ENCODE measurements around the gene ZBED6.
"Not testable (repeated sequence)": the region's sequence is repeated elsewhere in the genome, so short reads cannot be mapped to it uniquely, and the experiment has no call there.

The ZBED6 gene, protein sequence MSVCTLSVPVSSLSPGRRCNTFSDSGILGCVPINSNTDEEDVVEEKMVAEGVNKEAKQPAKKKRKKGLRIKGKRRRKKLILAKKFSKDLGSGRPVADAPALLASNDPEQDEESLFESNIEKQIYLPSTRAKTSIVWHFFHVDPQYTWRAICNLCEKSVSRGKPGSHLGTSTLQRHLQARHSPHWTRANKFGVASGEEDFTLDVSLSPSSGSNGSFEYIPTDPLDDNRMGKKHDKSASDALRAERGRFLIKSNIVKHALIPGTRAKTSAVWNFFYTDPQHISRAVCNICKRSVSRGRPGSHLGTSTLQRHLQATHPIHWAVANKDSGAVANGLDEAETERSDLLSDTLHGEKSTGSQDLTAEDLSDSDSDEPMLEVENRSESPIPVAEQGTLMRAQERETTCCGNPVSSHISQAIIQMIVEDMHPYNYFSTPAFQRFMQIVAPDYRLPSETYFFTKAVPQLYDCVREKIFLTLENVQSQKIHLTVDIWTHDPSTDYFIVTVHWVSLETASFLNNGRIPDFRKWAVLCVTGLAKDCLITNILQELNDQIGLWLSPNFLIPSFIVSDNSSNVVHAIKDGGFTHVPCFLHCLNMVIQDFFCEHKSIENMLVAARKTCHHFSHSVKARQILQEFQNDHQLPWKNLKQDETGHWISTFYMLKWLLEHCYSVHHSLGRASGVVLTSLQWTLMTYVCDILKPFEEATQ (N-terminal part only)

DNA sequence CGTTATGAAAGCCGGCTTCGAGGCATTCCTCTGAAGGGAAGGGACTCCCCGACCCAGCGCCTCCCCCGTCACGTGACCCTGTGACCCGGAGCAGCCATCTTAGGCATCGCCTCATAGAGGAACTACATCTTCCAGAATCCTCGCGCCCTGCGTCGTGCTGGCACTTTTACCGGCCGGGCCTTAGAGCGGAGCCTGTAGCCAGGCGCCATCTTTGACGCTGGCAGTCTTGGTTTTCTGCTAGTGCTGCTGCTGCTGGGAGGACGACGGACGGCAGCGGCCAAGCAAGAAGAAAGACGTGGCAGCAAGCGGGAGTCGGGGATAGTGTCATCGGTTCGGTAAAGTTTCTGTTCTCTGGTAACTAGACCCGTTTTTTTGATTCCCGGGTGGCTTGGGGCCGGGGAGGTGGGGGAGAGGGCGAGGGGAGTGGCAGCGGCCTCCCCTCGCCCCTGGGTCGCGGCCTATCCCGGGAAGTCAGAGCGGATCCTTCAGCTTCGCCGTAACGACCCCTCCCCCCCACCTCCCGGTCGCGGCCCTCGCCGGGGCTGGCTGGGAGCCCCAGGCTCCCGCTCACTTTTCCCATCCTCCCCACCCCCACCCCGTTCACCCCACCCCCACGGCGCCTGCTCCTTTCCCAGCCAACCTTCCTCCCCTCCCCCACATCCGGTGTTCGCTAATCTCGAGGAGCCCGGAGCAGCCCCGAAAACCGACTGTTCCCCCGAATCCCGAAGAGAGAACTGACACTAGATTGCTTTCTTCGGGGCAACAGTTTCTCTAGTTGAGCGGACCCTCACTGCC is at the start of gene ZBED6, which contains the start of gene ZC3H11A:
ZBED6 (plus strand) TSS at position 183 of the 795 bp plus-strand sequence. CDS start 1,900 bp downstream, outside the sequence.
ZC3H11A (plus strand) TSS at position 183 of the 795 bp plus-strand sequence. CDS start 21,448 bp downstream, outside the sequence.
- ChIA-PET POLR2A (interaction anchor here (1.8 kb wide), 1 partner anchor 11 kb away, joined by 6 read pairs; no protein-coding TSS in a partner anchor), CTCF (no interaction called here)
- peak; percentile 88 for DNase-seq (ENCODE audit: low read depth, low spot score)
- H3K4me3 ChIP-seq (ENCODE audit: low read depth, low read length): peak within 1 kb of the TSS; percentile 57
- no peak for TF ChIP-seq CTCF (IDR thresholded peaks at IDR 0.05; ENCODE audit: insufficient read depth, low read length, missing control alignments)

- POLR2A ChIA-PET: no interaction called here
- TF ChIP-seq CTCF (IDR thresholded peaks at IDR 0.05; ENCODE audit: insufficient read depth, low read length, missing control alignments): no peak
- CTCF ChIA-PET: interaction anchor here (1.3 kb wide), 1 partner anchor 473 kb away, joined by 3 read pairs; no protein-coding TSS in a partner anchor
- no peak for DNase-seq (ENCODE audit: low read depth, low spot score)
- H3K4me3 ChIP-seq (ENCODE audit: low read depth, low read length): no peak overlapping the region
Measured at GRCh38 chr1:203746281-203746680, 49.1 kb upstream of the ZBED6 start.

DNA sequence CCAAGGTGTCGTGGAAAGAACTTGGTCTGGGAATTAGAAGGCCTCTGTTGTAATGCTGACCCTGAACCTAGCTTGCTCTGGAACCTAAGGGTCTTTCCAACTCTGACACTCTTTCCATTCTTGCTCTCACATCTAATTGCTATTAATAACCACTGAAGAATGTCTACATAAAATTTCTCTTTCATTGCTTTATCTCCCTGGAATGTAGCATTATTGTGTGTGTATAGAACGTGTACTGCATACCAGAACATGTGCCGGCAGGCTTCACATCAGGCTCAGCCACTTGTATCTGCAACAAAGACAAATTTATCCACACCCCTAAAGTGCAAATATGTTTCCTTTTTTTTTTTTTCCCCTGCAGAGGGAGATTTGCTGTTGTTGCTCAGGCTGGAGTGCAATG is 44.4 kb upstream of the ZBED6 start:
- DNase-seq (ENCODE audit: low read depth, low spot score): peak; percentile 58
- no peak for TF ChIP-seq CTCF (IDR thresholded peaks at IDR 0.05; ENCODE audit: insufficient read depth, low read length, missing control alignments)
- H3K4me3 ChIP-seq (ENCODE audit: low read depth, low read length): no peak overlapping the region
- ChIA-PET CTCF (no interaction called here), POLR2A (no interaction called here)

DNA sequence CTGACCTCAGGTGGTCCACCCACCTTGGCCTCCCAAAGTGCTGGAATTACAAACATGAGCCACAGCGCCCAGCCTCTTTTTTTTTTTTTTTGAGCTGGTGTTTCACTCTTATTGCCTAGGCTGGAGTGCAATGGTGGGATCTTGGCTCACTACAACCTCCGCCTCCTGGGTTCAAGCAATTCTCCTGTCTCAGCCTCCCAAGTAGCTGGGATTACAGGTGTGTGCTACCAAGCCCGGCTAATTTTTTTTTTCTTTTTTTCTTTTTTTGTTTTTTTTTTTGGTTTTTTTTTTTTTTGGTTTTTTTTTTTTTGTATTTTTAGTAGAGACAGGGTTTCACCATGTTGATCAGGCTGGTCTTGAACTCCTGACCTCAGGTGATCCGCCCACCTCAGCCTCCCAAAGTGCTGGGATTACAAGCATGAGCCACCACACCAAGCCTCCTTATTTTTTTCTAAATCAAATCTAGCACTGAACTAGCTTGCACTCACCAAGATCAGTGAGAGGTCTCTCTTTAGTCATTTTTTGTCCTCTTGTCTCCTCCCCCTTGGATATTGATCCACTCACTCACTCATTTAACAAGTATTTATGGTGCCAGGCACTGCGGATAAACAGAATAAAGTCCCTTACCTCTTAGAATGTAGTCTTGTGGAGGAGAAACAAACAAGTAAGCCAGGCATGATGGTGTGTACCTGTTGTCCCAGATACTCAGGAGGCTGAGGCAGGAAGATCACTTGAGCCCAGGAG is 43.6 kb upstream of the ZBED6 start:
- POLR2A ChIA-PET; DNase-seq (ENCODE audit: low read depth, low spot score); H3K4me3 ChIP-seq (ENCODE audit: low read depth, low read length); CTCF ChIA-PET: not testable (repeated sequence)

DNA sequence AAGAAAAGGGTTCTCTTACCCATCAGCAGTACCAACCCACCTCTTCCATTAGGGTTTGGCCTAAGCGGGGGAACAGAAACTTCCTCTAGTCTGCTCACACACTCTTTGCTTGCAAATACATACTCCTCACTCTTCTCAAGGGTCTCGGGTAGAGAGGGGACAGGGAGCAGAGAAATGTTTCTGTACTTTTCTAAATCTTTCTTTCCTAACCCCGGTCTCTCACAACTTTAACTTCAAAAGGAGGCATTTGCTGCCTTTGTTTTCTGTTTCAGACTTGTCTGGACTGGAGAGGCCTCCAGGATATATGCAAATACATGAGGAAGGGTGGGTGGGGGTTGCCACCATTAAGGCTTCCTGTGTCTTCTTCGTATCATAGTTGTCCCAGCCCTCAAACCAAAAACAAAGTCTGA is 41.0 kb upstream of the ZBED6 start:
- no peak for DNase-seq (ENCODE audit: low read depth, low spot score)
- H3K4me3 ChIP-seq (ENCODE audit: low read depth, low read length): no peak overlapping the region
- ChIA-PET POLR2A (interaction anchor here (0.7 kb wide), 1 partner anchor 77 kb away, joined by 3 read pairs; no protein-coding TSS in a partner anchor), CTCF (no interaction called here)
- no peak for TF ChIP-seq CTCF (IDR thresholded peaks at IDR 0.05; ENCODE audit: insufficient read depth, low read length, missing control alignments)

- CTCF ChIA-PET: no interaction called here
- H3K4me3 ChIP-seq (ENCODE audit: low read depth, low read length): no peak overlapping the region
- POLR2A ChIA-PET: no interaction called here
- TF ChIP-seq CTCF (IDR thresholded peaks at IDR 0.05; ENCODE audit: insufficient read depth, low read length, missing control alignments): no peak
- DNase-seq (ENCODE audit: low read depth, low spot score): no peak
Measured at GRCh38 chr1:203756036-203756435, 39.4 kb upstream of the ZBED6 start.

GRCh38 chr1:203758749-203759148 is 36.7 kb upstream of the ZBED6 start:
- CTCF ChIA-PET: interaction anchor here (0.9 kb wide), 1 partner anchor 271 kb away, joined by 3 read pairs; no protein-coding TSS in a partner anchor
- DNase-seq (ENCODE audit: low read depth, low spot score); H3K4me3 ChIP-seq (ENCODE audit: low read depth, low read length); POLR2A ChIA-PET: not testable (repeated sequence)

All from AG04449 (cell line).